ENCODE measurements around the gene SLC25A18. TPM values are rescaled to one million over a fixed set of nuclear protein-coding genes. Genes with fewer than 3 reads are reported as not detected.
"Not testable (repeated sequence)": the region's sequence is repeated elsewhere in the genome, so short reads cannot be mapped to it uniquely, and the experiment has no call there.

SLC25A18 gene
- total RNA-seq, 1 experiment from 2014 or later: 2.1 TPM

- Mint-ChIP-seq H3K4me1 (peaks cover 7% of the 10 kb centered on the region), H3K36me3 (no peaks in the 10 kb centered on the region; the same call in 1 of the 2 replicates), H3K9me3 (no peaks in the 10 kb centered on the region), H3K27me3 (ENCODE audit: low read depth) (no peaks in the 10 kb centered on the region), H3K4me3 (no peak overlapping the region), H3K27ac (no peak overlapping the region)
- ATAC-seq (no peak), DNase-seq (ENCODE audit: low spot score) (no peak)
- ChIA-PET CTCF (no interaction called here), POLR2A (no interaction called here)
- TF ChIP-seq MAX (CRISPR knock-in tag; IDR thresholded peaks at IDR 0.05): no peak
- TF ChIP-seq TCF7 (CRISPR knock-in tag; IDR thresholded peaks at IDR 0.05; ENCODE audit: low read depth): no peak
- TF ChIP-seq PREB (CRISPR knock-in tag; IDR thresholded peaks at IDR 0.05; ENCODE audit: borderline replicate concordance): no peak
- no peak for TF ChIP-seq FOXP4 (CRISPR knock-in tag; IDR thresholded peaks at IDR 0.05)
- no peak for TF ChIP-seq KAT7 (CRISPR knock-in tag; IDR thresholded peaks at IDR 0.05; ENCODE audit: borderline replicate concordance)
- no peak for TF ChIP-seq ZNF512 (CRISPR knock-in tag; IDR thresholded peaks at IDR 0.05; ENCODE audit: borderline replicate concordance)
- no peak for TF ChIP-seq ZNF423 (CRISPR knock-in tag; IDR thresholded peaks at IDR 0.05)
- TF ChIP-seq OVOL2 (CRISPR knock-in tag; IDR thresholded peaks at IDR 0.05; ENCODE audit: borderline replicate concordance): no peak
- TF ChIP-seq GRHL2 (CRISPR knock-in tag; IDR thresholded peaks at IDR 0.05; ENCODE audit: insufficient replicate concordance, severe bottlenecking): no peak
- no peak for TF ChIP-seq CREB1 (CRISPR knock-in tag; IDR thresholded peaks at IDR 0.05)
- TF ChIP-seq ZNF416 (CRISPR knock-in tag; IDR thresholded peaks at IDR 0.05): no peak
- no peak for TF ChIP-seq ZBTB21 (CRISPR knock-in tag; IDR thresholded peaks at IDR 0.05; ENCODE audit: borderline replicate concordance)
- no peak for TF ChIP-seq MLX (CRISPR knock-in tag; IDR thresholded peaks at IDR 0.05)
- TF ChIP-seq HMGA2 (CRISPR knock-in tag; IDR thresholded peaks at IDR 0.05): no peak
- TF ChIP-seq AFF4 (CRISPR knock-in tag; IDR thresholded peaks at IDR 0.05; ENCODE audit: borderline replicate concordance): no peak
- no peak for TF ChIP-seq SOX15 (CRISPR knock-in tag; IDR thresholded peaks at IDR 0.05)
- TF ChIP-seq ZNF219 (CRISPR knock-in tag; IDR thresholded peaks at IDR 0.05; ENCODE audit: borderline replicate concordance): no peak
Measured at GRCh38 chr22:17634696-17635095, 71.4 kb downstream of the SLC25A18 start.

GRCh38 chr22:17636850-17637249, 73.6 kb downstream of the SLC25A18 start:
- H3K27ac Mint-ChIP-seq, CTCF ChIA-PET, ATAC-seq: not testable (repeated sequence)

More at GRCh38 chr22:17636850-17637249, 73.6 kb downstream of the SLC25A18 start:
- H3K9me3 Mint-ChIP-seq; H3K4me3 Mint-ChIP-seq; H3K27me3 Mint-ChIP-seq (ENCODE audit: low read depth); POLR2A ChIA-PET; H3K4me1 Mint-ChIP-seq; H3K36me3 Mint-ChIP-seq; DNase-seq (ENCODE audit: low spot score): not testable (repeated sequence)
